ENCODE measurements around the gene NR2F6.

NR2F6 gene

GRCh38 chr19:17243211-17243829 lies 2.4 kb downstream of the NR2F6 start:
- no peak for DNase-seq
- in situ Hi-C loops (cut with MboI; ENCODE audit: low pct_unique_long_range_greater_than_20kb, low sequenced_read_pairs) = no loop called here

- DNase-seq = no peak
- in situ Hi-C loops (cut with MboI; ENCODE audit: low pct_unique_long_range_greater_than_20kb, low sequenced_read_pairs) = no loop called here
Measured at GRCh38 chr19:17242431-17243208, 3.1 kb downstream of the NR2F6 start.

GRCh38 chr19:17240826-17241399 lies 4.8 kb downstream of the NR2F6 start:
- in situ Hi-C loops (cut with MboI; ENCODE audit: low pct_unique_long_range_greater_than_20kb, low sequenced_read_pairs) = no loop called here
- no peak for DNase-seq

- in situ Hi-C loops (cut with MboI; ENCODE audit: low pct_unique_long_range_greater_than_20kb, low sequenced_read_pairs) = no loop called here
Measured at GRCh38 chr19:17240062-17240752, 5.5 kb downstream of the NR2F6 start.

DNA sequence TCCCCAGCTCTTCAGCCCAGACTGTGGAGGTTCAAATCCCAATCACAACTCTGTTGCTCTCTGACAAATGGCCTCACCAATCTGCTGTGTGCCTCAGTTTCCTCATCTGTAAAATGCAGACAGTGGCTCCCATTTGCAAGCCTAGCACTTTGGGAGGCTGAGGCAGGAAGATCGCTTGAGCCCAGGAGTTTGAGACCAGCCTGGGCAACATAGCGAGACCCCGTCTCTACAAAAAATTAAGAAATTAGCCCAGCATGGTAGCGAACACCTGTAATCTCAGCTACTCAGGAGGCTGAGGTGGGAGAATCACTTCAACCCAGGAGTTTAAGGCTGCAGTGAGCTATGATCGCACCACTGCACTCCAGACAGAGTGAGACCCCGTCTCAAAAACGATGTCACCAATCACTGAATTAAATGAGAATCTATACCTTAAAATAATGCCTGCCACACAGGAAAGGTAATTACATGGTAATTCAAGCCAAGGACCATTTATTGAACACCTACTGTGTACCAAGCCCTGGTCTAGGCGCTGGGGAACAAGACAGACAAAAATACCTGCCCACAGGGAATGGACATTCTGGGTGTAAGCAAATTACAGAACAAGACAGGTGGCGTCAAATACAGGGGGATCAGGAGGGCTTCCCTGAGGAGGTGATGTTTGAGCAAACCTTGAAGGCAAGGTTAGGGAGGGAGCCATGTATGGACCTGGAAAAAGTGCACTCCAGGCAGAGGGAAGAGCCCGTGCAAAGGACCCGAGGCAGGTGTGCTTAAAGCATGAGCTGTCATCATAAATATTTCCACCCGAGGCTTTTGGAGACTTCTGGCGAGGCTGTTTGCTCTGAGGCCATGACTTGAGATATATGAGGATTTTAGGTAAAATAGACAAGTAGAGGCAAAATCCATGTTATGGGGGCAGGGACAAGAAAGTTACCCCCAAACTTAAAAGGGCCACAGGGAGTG lies 7.7 kb downstream of the NR2F6 start:
- in situ Hi-C loops (cut with MboI; ENCODE audit: low pct_unique_long_range_greater_than_20kb, low sequenced_read_pairs) = no loop called here
- no peak for DNase-seq

More at GRCh38 chr19:17240062-17240752, 5.5 kb downstream of the NR2F6 start:
- DNase-seq = no peak

DNA sequence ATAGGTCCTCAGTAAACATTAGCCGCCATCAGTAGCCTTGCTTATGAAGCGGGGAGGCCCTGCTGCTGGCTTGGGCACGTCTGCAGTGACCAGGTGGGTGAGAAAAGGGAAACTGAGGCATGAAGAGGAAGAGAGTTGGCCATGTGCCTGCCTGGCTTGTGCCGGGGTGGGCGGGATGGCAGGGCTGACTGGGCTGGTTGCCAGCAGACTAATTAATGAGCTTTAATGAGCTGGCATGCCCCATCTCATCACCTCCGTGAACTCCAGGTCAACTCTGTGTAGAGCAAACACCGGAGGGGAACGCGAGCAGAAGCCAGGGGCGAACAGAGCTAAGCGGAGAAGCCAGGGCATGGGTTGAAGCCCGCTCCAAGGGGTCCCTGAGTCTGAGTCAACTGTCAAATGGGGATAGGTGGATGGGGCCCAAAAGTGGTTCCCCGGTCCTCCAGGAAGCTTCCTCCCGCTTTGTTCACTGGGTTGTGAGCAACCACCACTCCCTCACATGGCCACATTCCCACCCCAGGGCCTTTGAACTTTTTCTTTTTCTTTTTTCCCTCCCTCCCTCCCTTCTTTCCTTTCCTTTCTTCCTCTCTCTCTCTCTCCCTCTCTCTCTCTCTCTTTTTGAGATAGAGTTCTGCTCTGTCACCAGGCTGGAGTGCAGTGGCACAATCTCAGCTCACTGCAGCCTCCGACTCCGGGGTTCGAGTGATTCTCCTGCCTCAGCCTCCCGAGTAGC lies 8.7 kb downstream of the NR2F6 start:
- no peak for DNase-seq
- in situ Hi-C loops (cut with MboI; ENCODE audit: low pct_unique_long_range_greater_than_20kb, low sequenced_read_pairs) = no loop called here

DNA sequence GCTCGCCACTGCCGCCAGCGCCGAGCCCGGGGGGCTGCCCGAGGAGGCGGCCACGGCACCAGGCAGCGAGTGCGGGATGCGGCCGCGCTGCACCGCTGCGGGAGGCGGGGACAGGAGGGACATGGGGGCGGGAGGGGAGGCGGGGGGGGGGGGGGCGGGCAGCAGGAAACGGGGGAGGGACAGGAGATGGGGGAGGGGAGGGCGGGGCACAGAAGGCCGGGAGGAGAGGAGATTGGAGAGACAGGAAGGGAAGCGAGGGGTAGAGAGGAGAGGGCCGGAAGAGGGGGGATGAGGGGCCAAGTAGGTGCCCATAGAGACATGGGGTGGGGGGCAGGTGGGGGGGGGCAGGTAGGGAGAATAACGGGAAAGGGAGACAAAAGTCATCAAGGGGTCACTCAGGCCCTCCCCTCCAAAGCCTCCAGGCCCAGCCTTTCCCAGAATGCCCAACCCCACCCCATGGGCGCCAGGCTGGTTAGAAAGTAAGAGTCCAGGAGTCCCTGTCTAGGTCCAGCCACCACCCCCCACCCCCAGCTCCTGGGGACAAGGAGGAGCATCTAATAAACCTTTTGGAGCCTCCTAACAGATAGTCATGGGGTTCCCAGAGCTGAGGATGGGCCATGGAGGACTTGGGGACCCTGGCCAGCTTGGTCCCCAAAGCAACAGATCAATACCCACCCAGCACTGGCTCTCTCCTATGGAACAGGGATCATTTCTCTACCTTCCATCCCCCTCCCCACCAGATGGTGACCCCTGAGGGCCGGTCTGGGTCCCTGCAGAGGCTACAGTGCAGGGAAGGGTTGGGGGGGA lies 9.5 kb downstream of the NR2F6 start:
- in situ Hi-C loops (cut with MboI; ENCODE audit: low pct_unique_long_range_greater_than_20kb, low sequenced_read_pairs) = no loop called here
- DNase-seq = no peak

GRCh38 chr19:17235300-17235970 lies 10.3 kb downstream of the NR2F6 start:
- in situ Hi-C loops (cut with MboI; ENCODE audit: low pct_unique_long_range_greater_than_20kb, low sequenced_read_pairs) = no loop called here
- DNase-seq = peak; percentile 69

GRCh38 chr19:17234911-17235299 lies 10.8 kb downstream of the NR2F6 start:
- peak; percentile 79 for DNase-seq
- in situ Hi-C loops (cut with MboI; ENCODE audit: low pct_unique_long_range_greater_than_20kb, low sequenced_read_pairs) = no loop called here

DNA sequence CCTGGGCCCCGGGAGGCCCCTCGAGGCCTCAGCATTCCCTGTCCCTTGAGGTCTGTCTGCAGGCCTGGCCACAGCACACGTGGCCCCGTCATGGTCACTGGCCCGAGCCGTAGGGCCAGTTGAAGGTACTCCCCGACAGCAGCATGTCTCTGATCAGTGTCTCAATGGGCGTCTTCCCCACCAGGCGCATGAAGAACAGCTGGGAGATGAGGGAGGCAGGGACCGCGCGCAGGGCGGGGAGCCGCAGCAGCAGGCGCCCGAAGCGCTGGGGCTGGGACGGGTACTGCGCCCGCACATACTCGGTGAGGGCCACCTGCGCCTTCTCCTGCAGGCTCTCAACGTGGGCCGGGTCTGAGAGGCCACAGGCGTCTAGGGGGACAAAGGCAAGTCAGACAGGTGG lies 13.5 kb downstream of the NR2F6 start:
- no peak for DNase-seq
- in situ Hi-C loops (cut with MboI; ENCODE audit: low pct_unique_long_range_greater_than_20kb, low sequenced_read_pairs) = no loop called here

DNA sequence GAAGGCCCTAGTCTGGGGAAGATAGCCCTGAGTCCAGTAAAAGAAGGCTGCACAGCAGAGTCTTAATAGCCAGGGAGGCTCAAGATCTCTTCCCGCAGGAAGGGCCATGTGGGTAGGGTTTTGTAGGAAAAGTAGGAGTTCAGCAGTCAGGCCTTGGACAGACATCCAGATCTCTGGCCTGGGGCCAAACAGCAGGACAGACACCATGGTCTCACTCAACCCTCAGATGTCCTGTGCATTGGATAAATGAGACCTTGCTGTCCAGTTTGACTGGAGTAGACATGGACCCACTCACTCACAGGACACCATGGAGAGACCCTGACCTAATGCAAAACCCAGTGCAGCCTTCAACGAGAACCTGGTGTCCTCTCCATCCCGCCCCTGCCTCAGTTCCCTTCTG lies 15.8 kb downstream of the NR2F6 start:
- no peak for DNase-seq

DNA sequence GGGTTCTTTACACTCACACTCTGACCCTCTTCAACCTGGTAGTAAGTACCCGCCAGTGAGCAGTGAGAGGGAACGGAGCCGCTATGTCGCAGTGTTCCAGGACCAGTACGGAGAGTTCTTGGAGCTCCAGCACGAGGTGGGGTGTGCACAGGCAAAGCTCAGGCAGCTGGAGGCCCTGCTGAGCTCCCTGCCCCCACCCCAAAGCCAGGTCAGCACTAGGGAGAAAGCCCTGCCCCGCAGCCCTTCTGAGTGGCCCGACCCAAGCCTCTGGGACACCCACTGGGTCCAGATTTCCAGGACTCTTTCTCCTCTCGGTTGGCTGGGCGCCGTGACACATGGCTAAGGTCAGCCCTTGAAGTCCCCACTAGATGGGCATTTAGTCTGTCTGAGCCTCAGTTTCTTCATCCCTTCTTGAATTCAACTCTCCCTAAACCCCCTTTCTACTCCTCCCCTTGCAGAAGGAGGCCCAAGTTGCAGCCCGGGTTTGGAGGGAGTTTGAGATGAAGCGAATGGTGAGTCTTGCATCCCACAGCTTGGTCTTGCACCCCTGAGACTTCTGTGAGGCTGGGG lies 17.8 kb downstream of the NR2F6 start:
- in situ Hi-C loops (cut with MboI; ENCODE audit: low pct_unique_long_range_greater_than_20kb, low sequenced_read_pairs) = no loop called here
- no peak for DNase-seq

More for the DNA sequence above, 15.8 kb downstream of the NR2F6 start:
- in situ Hi-C loops (cut with MboI; ENCODE audit: low pct_unique_long_range_greater_than_20kb, low sequenced_read_pairs) = no loop called here

- DNase-seq = peak; percentile 98
- in situ Hi-C loops (cut with MboI; ENCODE audit: low pct_unique_long_range_greater_than_20kb, low sequenced_read_pairs) = no loop called here
Measured at GRCh38 chr19:17226002-17226933, 19.5 kb downstream of the NR2F6 start, which contains the start of gene OCEL1. Gene OCEL1, plus strand, starts transcription at chr19:17226226. Its CDS starts 22 bp downstream, at chr19:17226248.

GRCh38 chr19:17225053-17225452 lies 20.7 kb downstream of the NR2F6 start:
- DNase-seq = no peak

GRCh38 chr19:17220207-17220758 lies 25.4 kb downstream of the NR2F6 start:
- DNase-seq = no peak
- in situ Hi-C loops (cut with MboI; ENCODE audit: low pct_unique_long_range_greater_than_20kb, low sequenced_read_pairs) = no loop called here

More at GRCh38 chr19:17225053-17225452, 20.7 kb downstream of the NR2F6 start:
- in situ Hi-C loops (cut with MboI; ENCODE audit: low pct_unique_long_range_greater_than_20kb, low sequenced_read_pairs) = no loop called here

Measured in KBM-7 (cell line).